ENCODE results near the gene BTBD2. TPM values are rescaled to one million over a fixed set of nuclear protein-coding genes. Genes with fewer than 3 reads are reported as not detected.

BTBD2 gene
- total and polyA plus RNA-seq, 2 of the 13 experiments (the other 11 are each of a cell fraction or from before 2014, with no cell fraction given) = 28.1 to 45.3 TPM

GRCh38 chr19:2059422-2060201, 44.1 kb upstream of the BTBD2 start (continued):
- TF ChIP-seq ZC3H13 (CRISPR knock-in tag; IDR thresholded peaks at IDR 0.05) (no peak), RERE (CRISPR knock-in tag; IDR thresholded peaks at IDR 0.05; ENCODE audit: low read depth) (peak; percentile 54; the same call in 1 of the 2 replicates), TERF1 (CRISPR knock-in tag; IDR thresholded peaks at IDR 0.05) (no peak), CC2D1A (CRISPR knock-in tag; IDR thresholded peaks at IDR 0.05) (no peak), SAP130 (CRISPR knock-in tag; IDR thresholded peaks at IDR 0.05; ENCODE audit: low read depth) (peak; percentile 91), ONECUT2 (CRISPR knock-in tag; IDR thresholded peaks at IDR 0.05) (no peak), SYNCRIP (IDR thresholded peaks at IDR 0.05; ENCODE audit: insufficient read depth, low read depth, low read length) (no peak), SP1 (IDR thresholded peaks at IDR 0.05) (no peak), SP1 (CRISPR knock-in tag; IDR thresholded peaks at IDR 0.05) (peak; percentile 60), ZBTB4 (CRISPR knock-in tag; IDR thresholded peaks at IDR 0.05; ENCODE audit: borderline replicate concordance) (no peak), ZNF275 (CRISPR knock-in tag; IDR thresholded peaks at IDR 0.05; ENCODE audit: borderline replicate concordance) (peak; percentile 91), SMAD1 (CRISPR knock-in tag; IDR thresholded peaks at IDR 0.05; ENCODE audit: borderline replicate concordance, low read depth) (no peak), ZBTB25 (CRISPR knock-in tag; IDR thresholded peaks at IDR 0.05) (peak; percentile 89), HOXA5 (CRISPR knock-in tag; IDR thresholded peaks at IDR 0.05) (peak; percentile 34)

Measured in HepG2 (cell line).